ENCODE data around the gene MUC4. TPM values are rescaled to one million over a fixed set of nuclear protein-coding genes. Genes with fewer than 3 reads are reported as not detected.

The MUC4 gene
- total and polyA plus RNA-seq, 4 donors, result not detected

DNA sequence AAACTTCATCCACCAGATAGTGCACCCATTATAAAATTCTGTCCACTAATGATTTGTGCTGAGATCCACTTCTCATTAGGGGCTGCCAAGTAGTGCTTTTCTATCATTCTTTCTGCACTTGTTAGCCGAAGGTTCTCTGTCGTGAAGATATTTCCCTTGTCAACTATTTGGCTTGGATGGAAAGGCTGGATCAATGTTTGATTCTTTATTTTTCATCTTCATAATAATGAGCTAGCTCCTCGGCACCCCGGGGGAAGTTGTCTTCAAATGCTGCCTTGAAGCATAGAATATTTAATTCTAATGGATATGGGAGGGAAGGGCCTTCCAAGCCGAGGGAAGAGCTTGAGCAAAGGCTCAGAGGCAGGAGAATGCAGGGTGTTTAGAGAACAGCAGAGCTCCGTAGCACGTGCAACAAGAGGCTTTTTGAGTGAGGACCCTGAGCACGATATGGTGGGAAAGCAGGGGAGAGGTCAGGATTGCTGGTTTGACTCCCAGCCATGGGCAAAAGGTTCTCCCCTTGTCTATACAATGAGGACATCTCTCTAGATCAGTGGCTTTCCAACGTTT lies 107.2 kb downstream of the MUC4 start:
- no peak overlapping the region for H3K9ac ChIP-seq (ENCODE audit: low read depth in 1 of 2, low read length in 2 of 2)
- H3K27ac ChIP-seq (ENCODE audit: low read depth in 1 of 2, low read length in 2 of 2), result no peak overlapping the region
- H3K4me1 ChIP-seq (ENCODE audit: control insufficient read depth in 4 of 4, insufficient read depth in 4 of 4, low read length in 3 of 4), result no peaks in the 10 kb centered on the region
- H3K36me3 ChIP-seq (ENCODE audit: control insufficient read depth in 4 of 4, insufficient read depth in 3 of 4, low read depth in 1 of 4, low read length in 3 of 4), result peaks cover 0 to 8% (median 3%) of the 10 kb centered on the region in 4 donors
- DNase-seq (ENCODE audit: low spot score), result no peak
- H3K4me3 ChIP-seq (ENCODE audit: low read depth in 1 of 3, low read length in 3 of 3), result no peak overlapping the region
- TF ChIP-seq, protein P1, sequence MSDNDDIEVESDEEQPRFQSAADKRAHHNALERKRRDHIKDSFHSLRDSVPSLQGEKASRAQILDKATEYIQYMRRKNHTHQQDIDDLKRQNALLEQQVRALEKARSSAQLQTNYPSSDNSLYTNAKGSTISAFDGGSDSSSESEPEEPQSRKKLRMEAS (IDR thresholded peaks at IDR 0.05), result no peak
- TF ChIP-seq YY1 (IDR thresholded peaks at IDR 0.05) (no peak), RAD21 (IDR thresholded peaks at IDR 0.05) (no peak), GABPA (IDR thresholded peaks at IDR 0.05 in 1 of 2, conservative IDR thresholded peaks at IDR 0.05 in 1 of 2) (no peak), SP1 (IDR thresholded peaks at IDR 0.05) (no peak), CTCF (IDR thresholded peaks at IDR 0.05; ENCODE audit: low read depth, low read length, missing input control) (no peak), EGR1 (IDR thresholded peaks at IDR 0.05; ENCODE audit: low read depth in 2 of 2) (no peak)
- H3K27me3 ChIP-seq (ENCODE audit: control insufficient read depth in 4 of 4, insufficient read depth in 4 of 4, low read length in 3 of 4), result no peaks in the 10 kb centered on the region
- no peaks in the 10 kb centered on the region for H3K9me3 ChIP-seq (ENCODE audit: control insufficient read depth in 4 of 4, low read length in 3 of 4)
- WGBS, result 77% methylated on average over 9 of the region's 9 CpGs

DNA sequence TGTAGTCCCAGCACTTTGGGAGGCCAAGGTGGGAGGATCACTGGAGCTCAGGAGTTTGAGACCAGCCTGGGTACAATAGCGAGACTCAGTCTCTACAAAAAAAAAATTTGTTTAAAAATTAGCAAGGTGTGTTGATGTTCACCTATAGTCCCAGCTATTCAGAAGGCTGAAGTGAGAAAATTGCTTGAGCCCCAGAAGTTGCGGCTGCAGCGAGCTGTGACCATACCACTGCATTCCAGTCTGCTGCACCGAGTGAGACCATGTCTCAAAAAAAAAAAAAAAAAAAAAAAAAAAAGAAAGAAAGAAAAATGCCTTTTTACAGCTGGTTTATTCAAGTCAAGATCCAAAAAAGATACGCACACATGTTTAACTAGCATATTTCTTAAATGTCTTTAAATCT lies 108.0 kb downstream of the MUC4 start:
- Histone ChIP-seq H3K4me3 (ENCODE audit: low read depth in 1 of 3, low read length in 3 of 3) (no peak overlapping the region), H3K9me3 (ENCODE audit: control insufficient read depth in 4 of 4, low read length in 3 of 4) (no peaks in the 10 kb centered on the region), H3K9ac (ENCODE audit: low read depth in 1 of 2, low read length in 2 of 2) (no peak overlapping the region), H3K4me1 (ENCODE audit: control insufficient read depth in 4 of 4, insufficient read depth in 4 of 4, low read length in 3 of 4) (no peaks in the 10 kb centered on the region), H3K36me3 (ENCODE audit: control insufficient read depth in 4 of 4, insufficient read depth in 3 of 4, low read depth in 1 of 4, low read length in 3 of 4) (peaks cover 0 to 5% (median 2%) of the 10 kb centered on the region in 4 donors), H3K27me3 (ENCODE audit: control insufficient read depth in 4 of 4, insufficient read depth in 4 of 4, low read length in 3 of 4) (no peaks in the 10 kb centered on the region), H3K27ac (ENCODE audit: low read depth in 1 of 2, low read length in 2 of 2) (no peak overlapping the region)
- TF ChIP-seq HNF4G (IDR thresholded peaks at IDR 0.05) (no peak), EGR1 (IDR thresholded peaks at IDR 0.05; ENCODE audit: low read depth in 2 of 2) (no peak)
- no peak for DNase-seq (ENCODE audit: low spot score)
- WGBS, result 95% methylated on average over 5 of the region's 5 CpGs

DNA sequence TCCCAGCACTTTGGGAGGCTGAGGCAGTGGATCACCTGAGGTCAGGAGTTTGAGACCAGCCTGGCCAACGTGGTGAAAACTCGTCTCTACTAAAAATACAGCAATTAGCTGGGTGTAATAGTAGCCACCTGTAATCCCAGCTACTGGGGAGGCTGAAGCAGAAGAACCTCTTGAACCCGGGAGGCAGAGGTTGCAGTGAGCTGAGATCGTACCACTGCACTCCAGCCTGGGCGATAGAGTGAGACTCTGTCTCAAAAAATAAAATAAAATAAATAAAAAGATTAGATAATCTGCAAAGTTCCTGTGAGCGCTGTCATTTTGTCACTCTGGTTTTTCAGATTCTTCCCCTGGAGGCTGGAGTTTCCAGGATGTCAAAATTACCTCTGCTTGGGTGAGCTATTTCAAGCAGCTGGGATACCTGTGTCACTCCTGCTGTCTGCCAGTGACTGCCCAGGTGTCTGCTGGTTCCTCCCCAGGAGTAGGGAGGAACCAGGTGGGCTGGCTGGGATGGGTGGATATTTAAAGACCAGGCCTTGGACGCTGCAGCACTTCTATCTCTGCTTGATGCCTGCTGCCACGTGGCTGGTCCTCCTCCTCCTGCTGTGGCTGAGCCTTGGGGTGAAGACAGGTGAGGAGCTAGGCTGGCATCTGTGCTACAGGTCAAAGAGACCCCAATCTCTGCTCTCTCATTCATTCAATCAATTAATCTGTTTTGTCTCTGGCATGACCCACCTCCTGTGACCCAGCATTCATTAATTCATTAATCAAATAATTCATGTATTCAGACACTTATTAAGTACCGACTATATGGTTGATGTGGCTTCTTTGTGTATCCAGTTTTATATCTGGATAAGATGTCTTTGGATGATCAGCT lies 110.5 kb downstream of the MUC4 start:
- DNase-seq (ENCODE audit: low spot score), result no peak
- H3K27me3 ChIP-seq (ENCODE audit: control insufficient read depth in 4 of 4, insufficient read depth in 4 of 4, low read length in 3 of 4), result no peaks in the 10 kb centered on the region
- H3K9ac ChIP-seq (ENCODE audit: low read depth in 1 of 2, low read length in 2 of 2), result no peak overlapping the region
- H3K4me1 ChIP-seq (ENCODE audit: control insufficient read depth in 4 of 4, insufficient read depth in 4 of 4, low read length in 3 of 4), result no peaks in the 10 kb centered on the region
- H3K4me3 ChIP-seq (ENCODE audit: low read depth in 1 of 3, low read length in 3 of 3), result no peak overlapping the region
- H3K9me3 ChIP-seq (ENCODE audit: control insufficient read depth in 4 of 4, low read length in 3 of 4), result no peaks in the 10 kb centered on the region
- peaks cover 0 to 4% (median 1%) of the 10 kb centered on the region in 4 donors for H3K36me3 ChIP-seq (ENCODE audit: control insufficient read depth in 4 of 4, insufficient read depth in 3 of 4, low read depth in 1 of 4, low read length in 3 of 4)
- WGBS, result 77% methylated on average over 9 of the region's 9 CpGs
- H3K27ac ChIP-seq (ENCODE audit: low read depth in 1 of 2, low read length in 2 of 2), result no peak overlapping the region
- TF ChIP-seq NR2F2 (IDR thresholded peaks at IDR 0.05), result no peak
- TF ChIP-seq RXRA (IDR thresholded peaks at IDR 0.05), result no peak
- TF ChIP-seq CTCF (IDR thresholded peaks at IDR 0.05; ENCODE audit: low read depth, low read length, missing input control), result no peak
- TF ChIP-seq FOXA2 (IDR thresholded peaks at IDR 0.05), result no peak
- no peak for TF ChIP-seq EGR1 (IDR thresholded peaks at IDR 0.05; ENCODE audit: low read depth in 2 of 2)
- TF ChIP-seq, protein P1 (IDR thresholded peaks at IDR 0.05), result no peak
- no peak for TF ChIP-seq GABPA (IDR thresholded peaks at IDR 0.05 in 1 of 2, conservative IDR thresholded peaks at IDR 0.05 in 1 of 2)
- TF ChIP-seq HNF4G (IDR thresholded peaks at IDR 0.05), result no peak
- TF ChIP-seq TAF1 (conservative IDR thresholded peaks at IDR 0.05), result no peak
- TF ChIP-seq RAD21 (IDR thresholded peaks at IDR 0.05), result no peak
- no peak for TF ChIP-seq HNF4A (conservative IDR thresholded peaks at IDR 0.05)
- TF ChIP-seq ATF3 (IDR thresholded peaks at IDR 0.05), result no peak
- no peak for TF ChIP-seq ZBTB33 (IDR thresholded peaks at IDR 0.05)
- TF ChIP-seq YY1 (IDR thresholded peaks at IDR 0.05), result no peak
- TF ChIP-seq FOXA1 (IDR thresholded peaks at IDR 0.05), result no peak

Data from liver (tissue), 9 donors.